HG03039 (cell line): ENCODE results near the gene EPN3.
A peak's percentile ranks its signal among the peaks of the same experiment; 100 is the strongest.

Experiments used
- ATAC-seq: cut with Tn5 transposase; IDR thresholded peaks from one replicate; pipeline ENCODE4 v1.9.1; 2021; ENCODE audit warnings: mild to moderate bottlenecking, moderate library complexity; ENCODE audit not compliant: unreplicated experiment

Gene EPN3

GRCh38 chr17:50508573-50509460 lies 23.7 kb upstream of the EPN3 start:
- ATAC-seq: no peak

- ATAC-seq: peak; percentile 63
Measured at GRCh38 chr17:50511058-50511457, 21.5 kb upstream of the EPN3 start.

GRCh38 chr17:50513495-50513894 lies 19.0 kb upstream of the EPN3 start:
- ATAC-seq: no peak

- ATAC-seq: no peak
Measured at GRCh38 chr17:50514388-50514787, 18.1 kb upstream of the EPN3 start.

GRCh38 chr17:50514936-50515702 lies 17.4 kb upstream of the EPN3 start:
- ATAC-seq: no peak

- ATAC-seq: no peak
Measured at GRCh38 chr17:50517011-50517410, 15.5 kb upstream of the EPN3 start.

- no peak for ATAC-seq
Measured at GRCh38 chr17:50517504-50518383, 14.8 kb upstream of the EPN3 start.

GRCh38 chr17:50518384-50519023 lies 14.0 kb upstream of the EPN3 start:
- ATAC-seq: no peak

GRCh38 chr17:50519141-50519834 lies 13.2 kb upstream of the EPN3 start:
- no peak for ATAC-seq

GRCh38 chr17:50520483-50520882 lies 12.1 kb upstream of the EPN3 start:
- no peak for ATAC-seq

- no peak for ATAC-seq
Measured at GRCh38 chr17:50521514-50521913, 11.0 kb upstream of the EPN3 start.

- no peak for ATAC-seq
Measured at GRCh38 chr17:50522766-50523165, 9.8 kb upstream of the EPN3 start.

- no peak for ATAC-seq
Measured at GRCh38 chr17:50523208-50523607, 9.3 kb upstream of the EPN3 start.

- ATAC-seq: no peak
Measured at GRCh38 chr17:50524838-50525237, 7.7 kb upstream of the EPN3 start.

GRCh38 chr17:50527155-50527762 lies 5.3 kb upstream of the EPN3 start:
- ATAC-seq: no peak

GRCh38 chr17:50527949-50528474 lies 4.5 kb upstream of the EPN3 start:
- ATAC-seq: no peak

GRCh38 chr17:50529849-50530248 lies 2.7 kb upstream of the EPN3 start:
- ATAC-seq: no peak

- no peak for ATAC-seq
Measured at GRCh38 chr17:50531428-50532025, 1.0 kb upstream of the EPN3 start.

- ATAC-seq: no peak
Measured at GRCh38 chr17:50533185-50533584, 650 bp downstream of the EPN3 start.
